ENCODE data around the gene ADGRL4.
"Not testable (repeated sequence)": the region's sequence is repeated elsewhere in the genome, so short reads cannot be mapped to it uniquely, and the experiment has no call there.

The ADGRL4 gene

GRCh38 chr1:79006564-79006963, at the start of gene ADGRL4:
ADGRL4 (minus strand) TSS chr1:79006730; CDS start chr1:79006654, 76 bp downstream.
- no peak for DNase-seq (ENCODE audit: low spot score)

- DNase-seq (ENCODE audit: low spot score), result no peak
Measured at GRCh38 chr1:79055856-79056255, 49.3 kb upstream of the ADGRL4 start.

- no peak for DNase-seq (ENCODE audit: low spot score)
Measured at GRCh38 chr1:79052829-79053449, 46.4 kb upstream of the ADGRL4 start.

DNA sequence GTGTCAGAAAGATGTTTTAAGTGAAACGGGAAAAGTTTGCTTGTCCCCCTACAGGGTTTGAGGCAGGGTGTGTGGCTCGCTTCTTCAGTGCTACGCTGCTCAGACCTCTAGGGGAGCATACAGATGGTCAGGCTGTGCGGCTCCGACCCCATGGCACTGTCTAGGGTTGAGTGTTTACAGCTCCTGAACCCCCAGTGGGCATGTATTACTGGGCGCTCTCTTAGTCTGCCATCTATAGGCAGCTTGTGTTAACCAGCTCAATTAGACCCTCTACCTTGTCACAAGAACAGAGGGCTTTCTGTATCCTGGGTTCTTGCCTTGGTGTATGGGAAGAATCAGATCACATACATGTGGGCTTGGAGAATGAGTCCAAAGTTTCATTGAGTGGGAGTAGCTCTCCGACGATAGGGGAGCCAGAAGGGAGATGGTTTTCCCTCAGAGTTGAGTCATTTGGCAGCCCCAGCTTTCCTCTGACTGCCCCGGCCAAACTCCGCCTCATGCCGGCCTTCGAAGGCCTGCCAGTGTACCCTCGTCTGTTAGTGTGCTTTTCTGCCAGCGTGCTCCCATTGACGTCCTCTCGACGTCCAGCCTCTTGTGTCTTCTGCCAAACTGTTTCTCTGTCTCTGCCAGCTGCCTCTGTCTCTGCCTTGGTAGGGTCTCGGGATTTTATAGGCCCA, 38.6 kb upstream of the ADGRL4 start:
- no peak for DNase-seq (ENCODE audit: low spot score)

GRCh38 chr1:79043506-79043905, 37.0 kb upstream of the ADGRL4 start:
- no peak for DNase-seq (ENCODE audit: low spot score)

DNA sequence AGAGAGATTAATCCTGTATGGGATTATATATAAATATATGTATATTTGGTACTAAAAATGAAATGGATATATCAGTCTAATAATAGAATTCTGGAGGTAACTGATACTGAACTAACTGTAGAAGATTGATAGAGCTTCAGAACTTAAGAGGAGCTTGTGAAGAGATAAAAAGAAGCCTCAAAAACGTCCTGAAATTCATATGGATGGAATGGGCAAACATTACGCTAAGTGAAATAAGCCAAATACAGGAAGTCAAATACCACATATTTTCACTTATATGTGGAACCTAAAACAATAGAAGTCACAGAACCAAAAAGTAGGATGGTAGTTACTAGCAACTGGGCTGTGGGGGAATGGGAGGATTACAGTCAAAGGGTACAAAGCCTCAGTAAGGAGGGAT, 36.0 kb upstream of the ADGRL4 start:
- no peak for DNase-seq (ENCODE audit: low spot score)

DNA sequence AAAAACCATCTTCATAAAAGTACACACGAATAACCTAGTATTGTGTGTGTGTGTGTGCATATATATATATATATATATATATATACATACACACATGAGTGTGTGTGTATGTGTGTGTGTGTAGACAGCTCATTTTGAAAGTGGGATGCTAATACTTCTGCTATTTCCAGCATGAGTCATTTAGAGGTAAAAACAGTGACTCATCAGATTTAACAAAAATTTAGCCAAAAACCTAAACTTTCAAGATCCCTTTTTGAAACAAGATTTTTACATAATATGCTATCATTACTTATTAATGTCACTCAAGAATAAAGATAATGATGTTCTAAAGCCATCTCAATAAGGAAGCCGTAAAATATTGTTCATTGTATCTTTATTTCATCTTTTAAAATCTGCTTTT, 35.6 kb upstream of the ADGRL4 start:
- DNase-seq (ENCODE audit: low spot score), result no peak

GRCh38 chr1:79041666-79042065, 35.1 kb upstream of the ADGRL4 start:
- DNase-seq (ENCODE audit: low spot score), result no peak

GRCh38 chr1:79040424-79041082, 34.0 kb upstream of the ADGRL4 start:
- DNase-seq (ENCODE audit: low spot score), result no peak

DNA sequence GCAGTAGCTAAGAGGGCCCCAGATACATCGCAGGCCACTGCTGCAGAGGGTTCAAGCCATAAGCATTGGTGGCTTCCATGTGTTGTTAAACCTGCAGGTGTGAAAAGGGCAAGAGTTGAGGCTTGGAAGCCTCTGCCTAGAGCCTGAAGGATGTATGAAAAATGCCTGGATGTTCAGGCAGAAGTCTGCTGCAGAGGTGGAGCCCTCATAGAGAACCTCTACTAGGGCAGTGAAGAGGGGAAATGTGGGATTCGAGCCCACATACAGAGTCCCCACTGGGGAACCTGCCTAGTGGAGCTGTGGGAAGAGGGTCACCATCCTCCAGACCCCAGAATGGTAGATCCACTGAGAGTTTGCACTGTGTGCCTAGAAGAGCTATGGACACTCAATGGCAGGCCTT, 30.6 kb upstream of the ADGRL4 start:
- no peak for DNase-seq (ENCODE audit: low spot score)

GRCh38 chr1:79012500-79012899, 6.0 kb upstream of the ADGRL4 start:
- DNase-seq (ENCODE audit: low spot score), result no peak

- no peak for DNase-seq (ENCODE audit: low spot score)
Measured at GRCh38 chr1:79010589-79010988, 4.1 kb upstream of the ADGRL4 start.

DNA sequence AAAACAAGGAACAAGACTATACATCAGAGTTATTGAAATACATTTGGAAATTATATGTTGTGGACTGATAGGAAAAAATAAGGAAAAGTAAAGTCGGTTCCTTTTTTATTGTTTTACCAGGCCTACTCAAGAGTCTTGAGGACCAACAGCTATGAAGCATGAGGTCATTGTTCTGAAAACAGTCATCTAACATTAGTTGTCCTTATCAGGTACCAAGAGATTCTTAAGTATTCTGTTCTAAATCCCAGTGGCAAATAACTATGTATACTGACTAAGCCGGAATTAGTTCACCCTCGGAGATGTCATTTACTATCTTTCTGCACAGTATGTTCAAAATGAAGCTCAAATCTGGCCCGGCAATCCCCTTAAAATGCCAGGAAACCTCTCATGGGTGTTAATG, 585 bp downstream of the ADGRL4 start:
- no peak for DNase-seq (ENCODE audit: low spot score)

DNA sequence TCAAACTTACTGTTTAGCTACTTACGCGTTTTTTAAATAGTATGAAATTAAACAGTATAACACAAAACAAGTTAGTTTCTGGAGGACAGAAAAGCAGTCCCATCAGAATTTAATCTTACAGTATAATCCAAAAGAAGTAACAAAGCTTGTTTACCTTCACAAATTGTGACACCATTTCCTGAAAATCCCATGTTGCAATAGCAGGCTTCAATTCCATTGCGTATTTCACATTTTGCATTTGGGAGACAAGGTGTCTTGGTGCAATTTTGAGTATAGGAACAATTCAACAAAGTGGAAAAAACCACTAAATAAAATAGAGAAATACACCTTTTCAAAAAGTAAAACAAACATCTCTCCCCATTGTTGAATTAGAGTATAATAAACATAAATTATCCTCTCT, 1.6 kb downstream of the ADGRL4 start:
- no peak for DNase-seq (ENCODE audit: low spot score)

DNA sequence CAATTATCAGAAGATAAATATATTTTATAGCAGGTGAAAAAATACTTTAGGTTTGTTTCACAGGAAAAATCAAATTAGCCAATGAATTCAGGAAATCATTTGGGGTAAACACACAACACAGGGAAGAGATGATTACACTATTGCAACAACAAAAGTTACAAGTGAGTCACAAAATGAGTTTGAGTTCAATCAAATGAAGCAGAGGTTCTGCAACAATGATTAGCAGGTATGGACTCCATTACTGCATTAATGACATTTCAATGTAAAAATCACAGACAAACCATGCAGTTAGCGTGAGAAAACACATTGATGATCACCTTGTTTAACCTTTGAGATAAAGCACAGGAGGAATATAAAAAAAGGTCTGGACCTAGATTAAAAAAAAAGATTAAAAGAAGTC, 9.7 kb downstream of the ADGRL4 start:
- DNase-seq (ENCODE audit: low spot score), result no peak

DNA sequence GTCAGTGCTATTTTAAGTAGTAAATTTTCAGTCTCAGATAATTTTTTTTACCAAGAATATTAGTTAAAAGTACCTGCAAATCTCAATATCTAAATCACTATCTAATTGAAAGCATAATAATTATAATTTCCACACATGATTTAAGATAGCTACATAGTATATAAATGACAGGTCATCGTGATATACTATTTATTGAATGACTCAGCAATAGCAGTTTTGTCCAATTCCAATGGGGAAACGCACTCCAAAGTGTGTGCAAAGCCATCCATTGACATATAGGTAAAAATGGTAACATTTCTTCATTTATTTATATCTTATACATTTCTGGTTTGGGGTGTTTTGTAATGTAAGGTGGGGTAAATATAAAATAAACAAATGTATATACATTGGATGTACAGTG, 19.5 kb downstream of the ADGRL4 start:
- no peak for DNase-seq (ENCODE audit: low spot score)

GRCh38 chr1:78980511-78980910, 26.0 kb downstream of the ADGRL4 start:
- DNase-seq (ENCODE audit: low spot score), result no peak

DNA sequence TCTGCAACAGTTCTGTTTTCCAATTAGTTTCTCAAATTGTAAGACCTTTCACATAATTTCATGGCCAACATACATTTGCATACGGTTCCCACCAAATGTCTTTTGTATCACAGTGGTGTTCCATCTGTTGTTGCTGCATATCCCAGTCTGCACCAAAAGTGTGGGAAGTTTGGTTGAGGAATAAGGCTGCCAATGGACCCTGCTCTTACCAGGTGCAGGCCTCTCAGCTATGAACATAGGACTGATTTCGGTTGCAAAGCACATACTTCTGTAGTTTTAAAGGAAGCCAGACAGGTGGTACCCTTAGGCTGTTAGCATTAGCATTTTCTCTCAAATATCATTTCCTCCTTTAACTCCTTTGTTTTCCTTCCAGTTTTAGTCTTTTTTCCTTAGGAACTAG, 33.8 kb downstream of the ADGRL4 start:
- DNase-seq (ENCODE audit: low spot score), result no peak

DNA sequence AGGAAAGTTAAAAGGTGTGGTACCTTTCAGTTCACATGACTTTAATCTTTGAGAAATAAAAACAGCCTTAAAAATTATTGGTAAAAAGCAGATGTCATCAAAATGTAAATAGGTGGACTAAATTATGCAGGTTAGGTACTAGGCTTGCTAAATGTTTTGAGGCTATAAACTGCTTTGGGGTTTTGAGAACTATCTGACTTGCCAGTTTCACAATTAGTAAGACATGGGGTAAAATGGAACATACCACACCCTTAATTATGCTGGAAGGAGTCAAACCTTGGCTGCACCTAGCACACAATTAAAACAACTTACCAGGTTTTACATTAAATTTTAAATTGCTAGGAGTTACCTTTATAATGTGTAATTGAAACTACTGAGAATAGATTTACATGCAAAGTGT, 39.4 kb downstream of the ADGRL4 start:
- not testable (repeated sequence) for DNase-seq (ENCODE audit: low spot score)

DNA sequence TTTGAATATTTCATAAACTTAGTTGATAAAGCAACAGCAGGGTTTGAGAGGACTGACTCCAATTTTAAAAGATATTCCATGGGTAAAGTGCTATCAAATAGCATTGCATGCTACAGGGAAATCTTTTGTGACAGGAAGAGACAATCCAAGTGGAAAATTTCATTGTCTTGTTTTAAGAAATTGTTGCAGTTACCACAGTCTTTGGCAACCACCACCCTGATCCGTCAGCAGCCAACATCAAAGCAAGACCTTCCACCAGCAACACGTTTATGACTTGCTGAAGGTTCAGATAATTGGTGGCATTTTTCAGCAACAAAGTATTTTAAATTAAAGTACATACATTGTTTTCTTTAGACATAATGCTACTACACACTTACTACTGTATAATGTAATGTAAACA, 47.8 kb downstream of the ADGRL4 start:
- DNase-seq (ENCODE audit: low spot score), result no peak

GRCh38 chr1:78950826-78951225, 55.7 kb downstream of the ADGRL4 start:
- no peak for DNase-seq (ENCODE audit: low spot score)

DNA sequence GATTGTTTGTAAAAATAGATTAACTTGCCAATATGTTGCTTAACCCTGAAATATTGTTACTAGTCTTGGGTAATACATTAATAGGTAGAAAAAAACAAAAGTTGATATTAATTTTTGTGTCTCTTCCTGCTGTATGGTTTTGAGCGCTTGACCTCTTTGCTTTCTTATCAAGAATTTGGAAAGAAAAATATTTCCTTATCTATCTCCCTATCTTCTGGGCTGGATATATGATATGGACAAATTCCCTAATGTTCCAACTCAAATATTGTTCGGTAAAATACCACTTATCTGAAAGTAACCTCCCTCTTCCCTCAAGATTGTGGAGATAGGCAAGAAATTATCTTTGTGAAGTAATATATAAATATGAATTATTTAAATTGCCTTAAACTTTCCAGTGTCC, 57.3 kb downstream of the ADGRL4 start:
- no peak for DNase-seq (ENCODE audit: low spot score)

GRCh38 chr1:78919150-78919549, 87.4 kb downstream of the ADGRL4 start:
- DNase-seq (ENCODE audit: low spot score), result no peak

- no peak for DNase-seq (ENCODE audit: low spot score)
Measured at GRCh38 chr1:78918157-78918556, 88.4 kb downstream of the ADGRL4 start.

Data from hematopoietic multipotent progenitor cell treated with erythropoietin and hydrocortisone succinate and interleukin-3 and kit ligand, for 17 days (in vitro differentiated cells).